H9 (cell line): Measurements from ENCODE around the gene INPP5A. TPM values are rescaled to one million over a fixed set of nuclear protein-coding genes. Genes with fewer than 3 reads are reported as not detected.

ENCODE experiments used
- DNase-seq: peaks from one replicate; pipeline ENCODE4 v3.0.0-alpha.2; 2017
- H2AFZ ChIP-seq: one replicate; pipeline ENCODE4 v1.6.1; 2013; ENCODE audit warnings: mild to moderate bottlenecking, low read length, control low read depth, moderate library complexity
- H2AK5ac ChIP-seq: 2 replicates; pipeline ENCODE4 v1.6.1; 2013; ENCODE audit warnings: low read length, control low read depth, mixed read lengths; ENCODE audit not compliant: insufficient read length
- H2BK120ac ChIP-seq: one replicate; pipeline ENCODE4 v1.6.1; 2013; ENCODE audit warnings: low read depth, mild to moderate bottlenecking, low read length, control low read depth, inconsistent platforms; ENCODE audit not compliant: poor library complexity, severe bottlenecking
- H2BK12ac ChIP-seq: 2 replicates; pipeline ENCODE4 v1.6.1; 2013; ENCODE audit warnings: low read length, control low read depth, mixed read lengths, low read depth; ENCODE audit not compliant: insufficient read length
- H2BK15ac ChIP-seq: 2 replicates; pipeline ENCODE4 v1.6.1; 2013; ENCODE audit warnings: low read depth, low read length, control low read depth
- H2BK20ac ChIP-seq: one replicate; pipeline ENCODE4 v1.6.1; 2013; ENCODE audit warnings: low read depth, mild to moderate bottlenecking, low read length, control low read depth, inconsistent platforms; ENCODE audit not compliant: poor library complexity, severe bottlenecking
- H2BK5ac ChIP-seq: 2 replicates; pipeline ENCODE4 v1.6.1; 2013; ENCODE audit warnings: low read length, control low read depth, mixed read lengths; ENCODE audit not compliant: insufficient read length
- H3K14ac ChIP-seq: 2 replicates; pipeline ENCODE4 v1.6.1; 2013; ENCODE audit warnings: low read length, control low read depth; ENCODE audit not compliant: insufficient read depth
- H3K18ac ChIP-seq: 2 replicates; pipeline ENCODE4 v1.6.1; 2013; ENCODE audit warnings: low read depth, mild to moderate bottlenecking, mixed read lengths, low read length, control low read depth; ENCODE audit not compliant: insufficient read length
- H3K23ac ChIP-seq: 2 replicates; pipeline ENCODE4 v1.6.1; 2013; ENCODE audit warnings: low read length, control low read depth, mixed read lengths, low read depth; ENCODE audit not compliant: insufficient read length
- H3K23me2 ChIP-seq: 2 replicates; pipeline ENCODE4 v1.6.1; 2013; ENCODE audit warnings: low read depth, mild to moderate bottlenecking, mixed read lengths, low read length, control low read depth; ENCODE audit not compliant: insufficient read length, poor library complexity, severe bottlenecking
- H3K27ac ChIP-seq: 2 replicates; pipeline ENCODE4 v1.5.1; 2013; ENCODE audit warnings: low read length, control low read depth, mixed read lengths, low read depth; ENCODE audit not compliant: insufficient read length
- H3K27me3 ChIP-seq: 2 replicates; pipeline ENCODE4 v1.6.1; 2013; ENCODE audit warnings: low read length, control low read depth, inconsistent platforms; ENCODE audit not compliant: insufficient read depth
- H3K4ac ChIP-seq: 2 replicates; pipeline ENCODE4 v1.6.1; 2013; ENCODE audit warnings: low read depth, mild to moderate bottlenecking, control low read depth, inconsistent platforms, low read length, moderate library complexity
- H3K4me1 ChIP-seq: 2 replicates; pipeline ENCODE4 v1.6.1; 2013; ENCODE audit warnings: low read length, control low read depth, inconsistent platforms; ENCODE audit not compliant: insufficient read depth
- H3K4me2 ChIP-seq: 2 replicates; pipeline ENCODE4 v1.6.1; 2013; ENCODE audit warnings: low read length, control low read depth, mixed read lengths; ENCODE audit not compliant: insufficient read length, insufficient read depth
- H3K56ac ChIP-seq: 2 replicates; pipeline ENCODE4 v1.6.1; 2013; ENCODE audit warnings: low read depth, mild to moderate bottlenecking, mixed read lengths, low read length, control low read depth; ENCODE audit not compliant: insufficient read length
- H3K79me1 ChIP-seq: 2 replicates; pipeline ENCODE4 v1.6.1; 2013; ENCODE audit warnings: low read depth, mild to moderate bottlenecking, moderate library complexity, low read length, control low read depth, inconsistent platforms; ENCODE audit not compliant: insufficient read depth, poor library complexity, severe bottlenecking
- H3K79me2 ChIP-seq: 2 replicates; pipeline ENCODE4 v1.6.1; 2013; ENCODE audit warnings: low read length, control low read depth, inconsistent platforms; ENCODE audit not compliant: insufficient read depth
- H3K9ac ChIP-seq: 2 replicates; pipeline ENCODE4 v1.6.1; 2013; ENCODE audit warnings: low read length, control low read depth, mixed read lengths; ENCODE audit not compliant: insufficient read length; ENCODE audit errors: extremely low read depth
- H3K9me3 ChIP-seq: one replicate; pipeline ENCODE4 v1.6.1; 2013; ENCODE audit warnings: low read depth, low read length, inconsistent platforms; ENCODE audit not compliant: control insufficient read depth
- H3T11ph ChIP-seq: one replicate; pipeline ENCODE4 v1.6.1; 2013; ENCODE audit warnings: mild to moderate bottlenecking, low read length, control low read depth, inconsistent platforms
- H4K20me1 ChIP-seq: one replicate; pipeline ENCODE4 v1.6.1; 2013; ENCODE audit not compliant: control insufficient read depth, insufficient read length, insufficient read depth
- H4K5ac ChIP-seq: 2 replicates; pipeline ENCODE4 v1.6.1; 2013; ENCODE audit warnings: low read depth, mild to moderate bottlenecking, mixed read lengths, low read length, control low read depth; ENCODE audit not compliant: insufficient read length
- H4K8ac ChIP-seq: replicated peaks from 2 replicates; pipeline ENCODE4 v1.6.1; 2013; ENCODE audit warnings: low read length, control low read depth, mixed read lengths, low read depth; ENCODE audit not compliant: insufficient read length
- H4K91ac ChIP-seq: 2 replicates; pipeline ENCODE4 v1.6.1; 2013; ENCODE audit warnings: low read depth, mild to moderate bottlenecking, moderate library complexity, mixed read lengths, low read length, control low read depth; ENCODE audit not compliant: insufficient read length
- H3K27ac Mint-ChIP-seq, 3 experiments: 2 replicates in 2 of 3; 3 replicates in 1 of 3; pipeline ENCODE4 v1.8.0; 2020 to 2021; ENCODE audit warnings: mixed read lengths in 3 of 3, mild to moderate bottlenecking in 1 of 3, moderate library complexity in 1 of 3
- H3K27me3 Mint-ChIP-seq: 2 replicates; pipeline ENCODE4 v1.8.0; 2021; ENCODE audit warnings: low read depth, mild to moderate bottlenecking, moderate library complexity, mixed read lengths
- H3K36me3 Mint-ChIP-seq, 3 experiments: 2 replicates in 2 of 3; 3 replicates in 1 of 3; pipeline ENCODE4 v1.8.0; 2020 to 2021; ENCODE audit warnings: low read depth in 3 of 3, mixed read lengths in 3 of 3; ENCODE audit not compliant: insufficient read depth in 1 of 3
- H3K4me1 Mint-ChIP-seq, 2 experiments: 2 replicates each; pipeline ENCODE4 v1.8.0; 2020; ENCODE audit warnings: mixed read lengths in 2 of 2
- H3K4me3 Mint-ChIP-seq, 2 experiments: 2 replicates in 1 of 2; 3 replicates in 1 of 2; pipeline ENCODE4 v1.8.0; 2020 to 2021; ENCODE audit warnings: mild to moderate bottlenecking in 2 of 2, mixed read lengths in 2 of 2, moderate library complexity in 1 of 2
- H3K9me3 Mint-ChIP-seq, 2 experiments: 2 replicates in 1 of 2; 3 replicates in 1 of 2; pipeline ENCODE4 v1.8.0; 2020; ENCODE audit warnings: mild to moderate bottlenecking in 2 of 2, mixed read lengths in 2 of 2, moderate library complexity in 1 of 2
- CTCF ChIP-seq: fragments of 200-600 bp; sonication (generic); conservative IDR thresholded peaks from 3 replicates; pipeline ENCODE4 v1.8.0; 2021; ENCODE audit warnings: antibody characterized with exemption, mild to moderate bottlenecking
- WGBS: extraction: QIAGEN DNeasy Blood & Tissue Kit; methylation state at CpG from one replicate; pipeline ENCODE4 v1.1.7; 2013; ENCODE audit warnings: missing lambda C conversion rate, low lambda C conversion rate, mixed read lengths; ENCODE audit not compliant: insufficient read length; ENCODE audit errors: extremely low coverage; 5-methylcytosine and 5-hydroxymethylcytosine counted together
- total RNA-seq: library from RNA; stranded (reverse); gene quantifications from 2 replicates; pipeline ENCODE4 v1.2.1, GENCODE V29; 2021

Gene INPP5A
- total RNA-seq, 1 experiment from 2014 or later = 17.7 TPM

- Histone ChIP-seq H3K14ac (no peak overlapping the region), H3K27ac (no peak overlapping the region), H3K23ac (no peak overlapping the region), H4K8ac (no peak overlapping the region), H2BK20ac (no peak overlapping the region), H2BK120ac (no peak overlapping the region), H3K79me2 (no peaks in the 10 kb centered on the region), H3K4me1 (no peaks in the 10 kb centered on the region), H3K4ac (no peak overlapping the region), H3K27me3 (no peaks in the 10 kb centered on the region), H3K56ac (no peak overlapping the region), H2BK5ac (no peak overlapping the region), H3K9ac (no peak overlapping the region), H2AK5ac (no peak overlapping the region), H2AFZ (no peak overlapping the region), H3K79me1 (no peaks in the 10 kb centered on the region), H4K91ac (no peak overlapping the region), H3K4me2 (no peak overlapping the region), H3K23me2 (no peaks in the 10 kb centered on the region), H3K18ac (no peak overlapping the region), H3K9me3 (peaks cover 8% of the 10 kb centered on the region), H3T11ph (no peak overlapping the region), H4K5ac (no peak overlapping the region), H2BK15ac (no peak overlapping the region), H2BK12ac (no peak overlapping the region), H4K20me1 (no peaks in the 10 kb centered on the region)
- WGBS = no CpG with 5 or more reads among the region's 20 CpGs
- no peaks in the 10 kb centered on the region for H3K4me1 Mint-ChIP-seq
- no peak overlapping the region for H3K4me3 Mint-ChIP-seq
- H3K27ac Mint-ChIP-seq = no peak overlapping the region
- TF ChIP-seq CTCF = no peak
- H3K36me3 Mint-ChIP-seq = peaks cover 0 to 6% (median 3%) of the 10 kb centered on the region in 3 experiments; a peak in 6 of 7 replicates
- H3K27me3 Mint-ChIP-seq = peaks cover 16% of the 10 kb centered on the region
- H3K9me3 Mint-ChIP-seq = peaks cover 16 to 31% of the 10 kb centered on the region in 2 experiments
- peak; percentile 18 for DNase-seq
Measured at GRCh38 chr10:132828681-132829080, 291.1 kb downstream of the INPP5A start.
